Medulla oblongata (tissue), 1 donor: ENCODE results near the gene PADI3.
"Not testable (repeated sequence)": the region's sequence is repeated elsewhere in the genome, so short reads cannot be mapped to it uniquely, and the experiment has no call there.

ENCODE experiments used
- DNase-seq: peaks from one replicate; pipeline ENCODE4 v3.0.0-alpha.2; 2015; ENCODE audit errors: extremely low spot score

The PADI3 gene

DNA sequence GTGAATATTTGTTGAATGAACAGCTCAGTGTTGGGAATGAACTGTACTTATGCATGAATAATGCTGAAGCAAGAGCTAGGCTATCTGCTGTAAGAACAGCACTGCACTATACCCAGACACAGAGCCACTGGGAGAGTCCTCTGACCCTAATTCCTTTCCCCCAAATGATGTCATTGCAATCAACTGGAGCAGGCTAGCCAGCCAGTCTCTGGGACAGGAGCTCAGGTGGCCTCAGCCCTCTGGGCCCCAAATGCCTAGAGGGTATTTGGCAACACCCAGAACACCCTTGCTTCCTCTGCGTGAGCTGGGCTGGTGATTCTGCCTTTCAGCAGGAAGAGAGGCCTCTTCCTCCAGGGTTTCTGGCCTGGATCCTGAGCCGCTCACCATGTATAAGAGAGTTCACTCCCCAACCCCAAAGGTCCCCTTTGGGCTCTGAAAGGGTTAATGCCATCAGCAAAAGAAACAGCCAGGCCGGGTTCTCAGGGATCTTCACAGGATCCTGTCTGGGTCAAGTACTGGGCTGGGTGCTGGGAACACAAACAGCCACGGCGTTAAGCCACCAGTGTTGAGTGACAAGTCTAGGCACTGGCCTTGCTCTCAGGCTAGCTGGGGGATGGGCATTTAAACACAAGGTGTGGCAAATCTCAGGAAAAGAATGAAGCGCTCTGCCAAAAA, 55.4 kb downstream of the PADI3 start:
- no peak for DNase-seq

DNA sequence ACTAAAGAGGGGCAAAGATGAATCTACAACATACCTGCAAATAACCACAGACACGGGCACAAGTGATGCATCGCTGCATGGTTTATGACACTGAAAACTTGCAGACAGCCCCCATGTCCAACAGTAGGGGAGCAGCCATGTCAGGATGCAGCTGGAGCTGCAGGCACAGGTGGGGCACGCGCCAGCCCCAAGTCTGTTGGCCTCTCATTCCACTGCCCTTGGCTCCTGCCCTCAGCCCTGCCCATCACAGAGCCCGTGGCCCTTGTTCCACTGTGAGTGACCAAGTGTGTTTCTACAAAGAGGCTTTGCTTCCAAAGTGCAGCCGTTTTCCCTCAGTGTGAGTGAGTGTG, 55.9 kb downstream of the PADI3 start:
- DNase-seq, result no peak

GRCh38 chr1:17305576-17306095, 56.7 kb downstream of the PADI3 start:
- DNase-seq, result no peak

DNA sequence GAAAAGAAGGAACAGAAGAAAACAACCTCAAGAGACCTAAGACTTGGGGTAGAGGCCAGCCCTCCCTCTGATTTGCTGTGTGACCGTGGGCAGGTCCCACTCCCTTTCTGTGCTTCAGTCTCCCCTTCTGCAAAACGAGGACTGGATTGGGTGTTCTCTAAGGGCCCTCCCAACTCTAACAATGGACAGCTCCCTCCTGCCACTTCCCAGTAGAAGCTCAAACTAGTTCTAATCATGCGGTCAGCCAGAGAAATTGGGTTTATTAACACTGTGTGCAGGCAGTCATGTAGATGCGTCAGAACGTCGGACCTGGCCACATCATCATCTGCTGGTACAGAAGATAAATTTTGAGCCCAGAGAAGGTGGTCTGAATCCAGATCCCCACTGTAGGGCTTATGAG, 57.5 kb downstream of the PADI3 start:
- no peak for DNase-seq

GRCh38 chr1:17306921-17307320, 58.0 kb downstream of the PADI3 start:
- DNase-seq, result no peak

GRCh38 chr1:17307329-17307728, 58.4 kb downstream of the PADI3 start:
- DNase-seq, result no peak

- DNase-seq, result no peak
Observed at GRCh38 chr1:17307946-17308345, 59.0 kb downstream of the PADI3 start, which contains the start of gene PADI4. TSS of gene PADI4 (plus strand) at chr1:17308197. CDS start at chr1:17308223, 26 bp downstream.

GRCh38 chr1:17308593-17308992, 59.7 kb downstream of the PADI3 start:
- no peak for DNase-seq

GRCh38 chr1:17309426-17310067, 60.6 kb downstream of the PADI3 start:
- DNase-seq, result no peak

DNA sequence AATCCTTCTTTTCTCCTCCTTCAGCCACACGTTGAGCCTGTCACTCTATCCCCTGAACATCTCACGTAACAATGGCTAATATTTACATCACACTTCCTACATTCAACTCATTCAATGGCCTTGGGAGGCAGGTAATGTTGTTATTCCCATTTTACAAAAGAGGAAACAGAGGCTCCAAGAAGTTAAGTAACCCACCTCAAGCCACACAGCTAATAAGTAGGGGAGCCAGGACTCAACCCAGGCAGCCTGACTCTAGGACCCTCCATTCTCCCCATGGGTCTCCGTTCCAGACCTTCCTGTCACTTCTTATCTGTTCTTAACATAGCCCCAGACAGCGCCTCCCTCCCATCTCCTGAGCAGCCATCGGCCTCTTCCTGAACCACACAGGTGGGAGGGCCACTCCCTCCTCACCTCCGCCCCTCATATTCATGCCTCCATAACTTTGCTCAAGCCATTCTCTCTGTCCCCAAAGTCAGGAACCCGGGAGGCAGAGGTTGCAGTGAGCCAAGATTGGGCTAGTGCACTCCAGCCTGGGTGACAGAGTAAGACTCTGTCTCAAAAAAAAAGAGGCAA, 61.3 kb downstream of the PADI3 start:
- no peak for DNase-seq

GRCh38 chr1:17313530-17314309, 64.8 kb downstream of the PADI3 start:
- no peak for DNase-seq

- DNase-seq, result no peak
Observed at GRCh38 chr1:17314491-17314971, 65.6 kb downstream of the PADI3 start.

DNA sequence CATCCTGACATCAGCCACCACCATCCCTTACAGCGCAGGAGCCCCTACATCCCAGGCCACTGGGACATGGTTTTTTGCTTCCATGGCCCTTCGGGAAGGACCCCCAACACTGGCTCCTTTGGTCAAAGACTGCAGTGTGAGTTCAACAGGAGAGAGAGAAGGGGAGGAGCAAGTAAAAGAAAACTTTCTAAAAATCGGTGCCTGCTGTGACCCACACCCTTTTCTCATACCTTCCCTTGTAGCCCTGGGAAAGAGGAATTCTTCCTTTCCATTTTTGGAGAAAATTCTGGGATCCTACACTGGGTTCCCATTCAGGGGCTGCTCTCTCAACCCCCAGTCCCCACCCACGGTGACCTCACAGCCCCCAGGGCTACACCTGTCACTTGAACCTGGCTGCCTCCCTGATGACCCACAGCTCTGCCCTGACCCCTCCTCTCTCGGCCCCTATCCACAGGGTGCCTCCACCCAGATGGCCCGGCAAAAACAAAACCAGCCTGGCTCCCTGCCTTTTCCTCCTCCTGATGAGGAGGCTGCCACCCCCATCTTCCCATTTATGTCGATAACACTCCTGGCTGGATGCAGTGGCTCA, 66.7 kb downstream of the PADI3 start:
- DNase-seq, result no peak

DNA sequence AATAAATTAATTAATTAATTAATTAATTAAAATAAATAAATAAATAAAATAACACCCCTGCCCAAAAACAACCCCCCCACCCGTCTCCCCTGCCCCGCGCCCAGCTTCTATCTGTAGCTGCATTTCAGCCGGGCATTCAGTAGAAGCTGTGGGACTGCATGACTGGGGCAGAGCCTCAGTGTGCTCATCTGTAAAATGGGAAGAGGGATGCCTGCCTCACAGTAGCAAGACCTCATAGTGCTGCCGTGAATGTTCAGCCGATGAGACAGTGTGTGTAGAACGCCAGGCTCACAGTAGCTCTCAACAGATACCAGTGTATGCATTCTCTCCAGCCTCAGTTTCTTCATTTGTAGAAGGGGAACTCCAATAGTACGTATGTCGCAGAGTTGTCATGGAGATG, 67.8 kb downstream of the PADI3 start:
- DNase-seq, result no peak

DNA sequence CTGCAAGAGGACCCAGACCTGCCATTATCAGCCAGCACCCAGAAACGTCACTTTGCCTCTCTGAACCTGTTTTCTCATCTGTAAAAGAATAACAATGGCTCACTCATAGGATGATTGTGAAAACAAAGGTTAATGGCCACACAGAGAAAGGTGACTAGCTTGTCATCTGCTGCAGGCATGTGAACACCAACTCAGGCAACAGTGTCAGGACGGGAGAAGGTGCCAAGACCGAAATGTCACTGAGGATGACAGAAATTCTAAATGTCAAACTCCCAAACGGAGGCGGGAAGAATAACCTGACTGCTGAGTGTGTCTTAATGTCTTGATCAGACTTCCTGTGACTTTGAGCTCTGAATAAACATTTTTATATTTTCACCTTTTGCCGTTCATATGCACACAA, 69.4 kb downstream of the PADI3 start:
- no peak for DNase-seq

GRCh38 chr1:17319561-17320350, 70.9 kb downstream of the PADI3 start:
- no peak for DNase-seq

DNA sequence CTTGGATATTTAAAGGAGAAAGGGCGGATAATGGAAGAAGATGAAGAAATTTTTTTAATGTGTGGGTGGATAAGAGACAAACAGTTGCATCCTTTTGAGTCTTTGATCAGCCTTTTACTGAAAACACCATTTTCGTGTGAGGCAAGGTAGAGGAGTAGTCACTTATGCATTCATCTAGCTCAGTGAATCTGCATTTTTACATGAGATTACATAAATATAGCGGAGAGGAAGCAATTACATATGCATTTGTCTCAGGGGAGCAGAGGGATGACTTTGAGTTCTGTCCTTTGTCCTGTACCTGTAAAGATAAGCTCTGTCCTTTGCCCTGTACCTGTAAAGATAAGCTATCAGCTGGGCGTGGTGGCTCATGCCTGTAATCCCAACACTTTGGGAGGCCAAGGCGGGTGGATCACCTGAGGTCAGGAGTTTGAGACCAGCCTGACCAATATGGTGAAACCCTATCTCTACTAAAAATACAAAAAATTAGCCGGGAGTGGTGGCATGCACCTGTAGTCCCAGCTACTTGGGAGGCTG, 73.0 kb downstream of the PADI3 start:
- not testable (repeated sequence) for DNase-seq

DNA sequence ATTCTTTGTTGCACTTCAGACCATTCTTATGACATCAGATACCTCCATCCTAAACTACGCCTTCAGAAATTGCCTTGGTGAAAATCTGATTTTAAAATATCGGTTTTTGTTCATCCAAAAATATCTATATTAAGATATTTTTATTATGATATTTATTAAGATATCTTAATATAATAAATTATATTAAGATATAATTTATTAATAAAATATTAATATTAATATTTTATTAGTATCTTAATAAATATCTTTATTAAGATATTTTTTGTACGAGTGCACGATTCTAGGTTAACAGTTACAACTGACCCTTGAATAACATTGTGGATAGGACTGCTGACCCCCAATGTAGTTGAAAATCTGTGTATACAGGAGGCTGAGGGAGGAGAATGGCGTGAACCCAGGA, 80.0 kb downstream of the PADI3 start:
- DNase-seq, result no peak

DNA sequence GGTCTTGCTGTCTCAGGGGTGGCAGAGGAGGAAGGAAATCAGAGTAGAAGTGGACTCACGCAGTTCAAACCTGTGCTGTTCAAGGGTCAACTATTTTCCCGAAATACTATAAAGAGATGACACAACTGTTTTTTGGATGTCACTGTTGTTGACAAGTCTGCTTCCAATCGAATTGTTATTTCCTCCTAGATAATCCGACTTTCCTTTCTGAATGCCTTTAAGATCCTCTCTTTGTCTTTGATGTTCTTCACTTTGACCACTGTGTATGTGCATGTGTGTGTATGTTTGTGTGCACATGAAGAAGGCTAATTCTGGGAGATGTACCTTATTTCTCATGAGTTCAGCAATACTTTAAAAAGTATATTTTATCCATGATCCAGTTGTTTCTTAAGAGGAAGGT, 80.7 kb downstream of the PADI3 start:
- no peak for DNase-seq

DNA sequence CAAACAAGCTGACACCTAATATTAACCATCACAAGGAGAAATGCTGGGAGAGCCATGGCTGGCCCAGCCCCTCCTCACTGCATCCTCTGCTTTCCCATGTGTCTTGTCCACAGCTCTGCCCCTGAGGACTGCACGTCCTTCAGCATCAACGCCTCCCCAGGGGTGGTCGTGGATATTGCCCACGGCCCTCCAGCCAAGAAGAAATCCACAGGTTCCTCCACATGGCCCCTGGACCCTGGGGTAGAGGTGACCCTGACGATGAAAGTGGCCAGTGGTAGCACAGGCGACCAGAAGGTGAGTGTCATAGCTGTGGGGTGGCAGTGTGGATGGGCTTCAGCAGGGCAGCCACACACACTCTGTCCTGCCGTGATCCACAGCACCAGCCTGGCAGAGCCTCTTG, 82.0 kb downstream of the PADI3 start:
- no peak for DNase-seq

- no peak for DNase-seq
Observed at GRCh38 chr1:17333081-17333480, 84.2 kb downstream of the PADI3 start.
